Subcutaneous abdominal adipose tissue (tissue), 5 donors: ENCODE results near the gene CFL2.
"Not testable (repeated sequence)": the region's sequence is repeated elsewhere in the genome, so short reads cannot be mapped to it uniquely, and the experiment has no call there.

Experiments
- H3K27ac ChIP-seq: one replicate; pipeline ENCODE4 v1.7.0; 2013; ENCODE audit warnings: low read depth, mild to moderate bottlenecking, inconsistent platforms, low read length, moderate library complexity
- H3K27me3 ChIP-seq, 5 donors: one replicate each; pipeline ENCODE4 v1.7.0; 2013; ENCODE audit warnings: low read length in 5 of 5, inconsistent platforms in 1 of 5; ENCODE audit not compliant: control insufficient read depth in 5 of 5, insufficient read depth in 4 of 5
- H3K36me3 ChIP-seq, 5 donors: one replicate each; pipeline ENCODE4 v1.7.0; 2013; ENCODE audit warnings: low read length in 5 of 5; ENCODE audit not compliant: control insufficient read depth in 5 of 5, insufficient read depth in 5 of 5
- H3K4me1 ChIP-seq, 5 donors: one replicate each; pipeline ENCODE4 v1.7.0; 2013; ENCODE audit warnings: low read length in 5 of 5, mild to moderate bottlenecking in 3 of 5, moderate library complexity in 1 of 5; ENCODE audit not compliant: control insufficient read depth in 5 of 5, insufficient read depth in 5 of 5
- H3K4me3 ChIP-seq, 5 donors: one replicate each; pipeline ENCODE4 v1.7.0; 2013; ENCODE audit warnings: low read length in 5 of 5, low read depth in 1 of 5
- H3K9ac ChIP-seq, 5 donors: one replicate each; pipeline ENCODE4 v1.7.0; 2013; ENCODE audit warnings: low read length in 5 of 5, mild to moderate bottlenecking in 4 of 5, moderate library complexity in 3 of 5
- H3K9me3 ChIP-seq, 5 donors: one replicate each; pipeline ENCODE4 v1.7.0; 2013; ENCODE audit warnings: low read length in 5 of 5; ENCODE audit not compliant: control insufficient read depth in 5 of 5
- donor health status: healthy.
- donor health status: healthy.
- donor health status: healthy.
- donor health status: healthy.
- donor health status: healthy.

The CFL2 gene

GRCh38 chr14:34711796-34712712 lies 2.3 kb downstream of the CFL2 start:
- Histone ChIP-seq H3K4me1 (peaks cover 2 to 32% (median 27%) of the 10 kb centered on the region in 5 donors), H3K4me3 (no peak overlapping the region), H3K27ac (peak overlapping the region; percentile 19), H3K9ac (no peak overlapping the region), H3K27me3 (no peaks in the 10 kb centered on the region), H3K9me3 (no peaks in the 10 kb centered on the region), H3K36me3 (peaks cover 4 to 11% (median 8%) of the 10 kb centered on the region in 5 donors)

- Histone ChIP-seq H3K36me3 (peaks cover 4 to 11% (median 8%) of the 10 kb centered on the region in 5 donors), H3K27ac (peak overlapping the region; percentile 19), H3K9me3 (no peaks in the 10 kb centered on the region), H3K4me1 (peaks cover 2 to 32% (median 27%) of the 10 kb centered on the region in 5 donors), H3K4me3 (no peak overlapping the region), H3K27me3 (no peaks in the 10 kb centered on the region), H3K9ac (no peak overlapping the region)
These were observed 3.2 kb downstream of the CFL2 start for GRCh38 chr14:34711169-34711568.

GRCh38 chr14:34710744-34711143 lies 3.6 kb downstream of the CFL2 start:
- H3K36me3 ChIP-seq: peaks cover 4 to 11% (median 8%) of the 10 kb centered on the region in 5 donors
- no peaks in the 10 kb centered on the region for H3K27me3 ChIP-seq
- no peak overlapping the region for H3K9ac ChIP-seq
- H3K9me3 ChIP-seq: no peaks in the 10 kb centered on the region
- peak overlapping the region; percentile 19 for H3K27ac ChIP-seq
- no peak overlapping the region for H3K4me3 ChIP-seq
- peaks cover 2 to 32% (median 27%) of the 10 kb centered on the region in 5 donors for H3K4me1 ChIP-seq

- no peak overlapping the region for H3K9ac ChIP-seq
- H3K4me3 ChIP-seq: no peak overlapping the region
- no peaks in the 10 kb centered on the region for H3K9me3 ChIP-seq
- peaks cover 4 to 11% (median 8%) of the 10 kb centered on the region in 5 donors for H3K36me3 ChIP-seq
- H3K4me1 ChIP-seq: peaks cover 2 to 28% (median 26%) of the 10 kb centered on the region in 5 donors
- H3K27ac ChIP-seq: no peak overlapping the region
- H3K27me3 ChIP-seq: no peaks in the 10 kb centered on the region
These were observed 4.4 kb downstream of the CFL2 start for GRCh38 chr14:34710006-34710405.

GRCh38 chr14:34707722-34708121 lies 6.7 kb downstream of the CFL2 start:
- Histone ChIP-seq H3K27ac (no peak overlapping the region), H3K27me3 (no peaks in the 10 kb centered on the region), H3K9me3 (no peaks in the 10 kb centered on the region), H3K4me1 (peaks cover 2 to 22% (median 14%) of the 10 kb centered on the region in 5 donors), H3K4me3 (no peak overlapping the region), H3K36me3 (peaks cover 4 to 11% (median 8%) of the 10 kb centered on the region in 5 donors), H3K9ac (no peak overlapping the region)

- no peak overlapping the region for H3K4me3 ChIP-seq
- H3K27me3 ChIP-seq: no peaks in the 10 kb centered on the region
- no peaks in the 10 kb centered on the region for H3K36me3 ChIP-seq
- no peak overlapping the region for H3K9ac ChIP-seq
- no peak overlapping the region for H3K27ac ChIP-seq
- H3K9me3 ChIP-seq: no peaks in the 10 kb centered on the region
- H3K4me1 ChIP-seq: peaks cover 0 to 6% (median 0%) of the 10 kb centered on the region in 5 donors
These were observed 12.6 kb downstream of the CFL2 start for GRCh38 chr14:34701808-34702207.

- H3K36me3 ChIP-seq: no peaks in the 10 kb centered on the region
- no peak overlapping the region for H3K9ac ChIP-seq
- H3K9me3 ChIP-seq: no peaks in the 10 kb centered on the region
- peaks cover 0 to 6% (median 0%) of the 10 kb centered on the region in 5 donors for H3K4me1 ChIP-seq
- H3K27me3 ChIP-seq: no peaks in the 10 kb centered on the region
- no peak overlapping the region for H3K4me3 ChIP-seq
- H3K27ac ChIP-seq: no peak overlapping the region
These were observed 13.7 kb downstream of the CFL2 start for GRCh38 chr14:34700622-34701130.

GRCh38 chr14:34699873-34700621 lies 14.3 kb downstream of the CFL2 start:
- no peak overlapping the region for H3K27ac ChIP-seq

GRCh38 chr14:34694216-34694615 lies 20.2 kb downstream of the CFL2 start:
- H3K4me3 ChIP-seq, H3K9me3 ChIP-seq, H3K36me3 ChIP-seq, H3K9ac ChIP-seq, H3K27ac ChIP-seq, H3K27me3 ChIP-seq: not testable (repeated sequence)
- H3K4me1 ChIP-seq: peaks cover 8 to 15% (median 14%) of the 10 kb centered on the region in 5 donors

More at GRCh38 chr14:34699873-34700621, 14.3 kb downstream of the CFL2 start:
- no peaks in the 10 kb centered on the region for H3K27me3 ChIP-seq
- H3K9me3 ChIP-seq: no peaks in the 10 kb centered on the region
- no peak overlapping the region for H3K9ac ChIP-seq
- no peaks in the 10 kb centered on the region for H3K36me3 ChIP-seq
- H3K4me1 ChIP-seq: peaks cover 0 to 5% (median 0%) of the 10 kb centered on the region in 5 donors
- no peak overlapping the region for H3K4me3 ChIP-seq
